GM20431 (cell line): ENCODE data around the gene PLA2G4D.

Experiments
- in situ Hi-C: fragments of 300-500 bp; cut with MseI, MboI; formaldehyde crosslinking; loops from one replicate; pipeline ENCODE4 v1.15.0; 2020; ENCODE audit warnings: low sequenced_read_pairs; ENCODE audit not compliant: unreplicated experiment

PLA2G4D gene

DNA sequence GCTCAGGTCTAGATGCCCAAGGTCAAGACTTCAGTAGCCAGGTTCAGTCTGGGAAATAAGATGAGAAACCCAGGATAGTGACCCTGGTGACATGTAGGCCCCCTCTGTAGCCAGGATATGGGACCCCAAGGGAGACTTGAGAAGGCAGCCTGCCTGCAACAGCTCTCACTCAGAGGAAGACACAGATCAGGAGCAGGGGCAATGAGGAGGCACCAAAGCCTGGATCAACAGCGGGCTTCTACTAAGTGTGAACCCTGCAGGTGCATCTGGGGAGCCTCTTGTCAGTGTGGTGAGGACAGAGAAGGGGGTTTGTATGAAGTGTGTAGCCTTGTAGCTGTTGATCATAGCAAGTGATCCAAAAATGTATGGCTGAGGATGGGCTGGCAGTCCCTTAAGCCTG lies 36.6 kb upstream of the PLA2G4D start:
- in situ Hi-C loops = loop anchor here (10.0 to 25.0 kb wide), 2 partner anchors 66 to 144 kb away; no protein-coding TSS in a partner anchor

DNA sequence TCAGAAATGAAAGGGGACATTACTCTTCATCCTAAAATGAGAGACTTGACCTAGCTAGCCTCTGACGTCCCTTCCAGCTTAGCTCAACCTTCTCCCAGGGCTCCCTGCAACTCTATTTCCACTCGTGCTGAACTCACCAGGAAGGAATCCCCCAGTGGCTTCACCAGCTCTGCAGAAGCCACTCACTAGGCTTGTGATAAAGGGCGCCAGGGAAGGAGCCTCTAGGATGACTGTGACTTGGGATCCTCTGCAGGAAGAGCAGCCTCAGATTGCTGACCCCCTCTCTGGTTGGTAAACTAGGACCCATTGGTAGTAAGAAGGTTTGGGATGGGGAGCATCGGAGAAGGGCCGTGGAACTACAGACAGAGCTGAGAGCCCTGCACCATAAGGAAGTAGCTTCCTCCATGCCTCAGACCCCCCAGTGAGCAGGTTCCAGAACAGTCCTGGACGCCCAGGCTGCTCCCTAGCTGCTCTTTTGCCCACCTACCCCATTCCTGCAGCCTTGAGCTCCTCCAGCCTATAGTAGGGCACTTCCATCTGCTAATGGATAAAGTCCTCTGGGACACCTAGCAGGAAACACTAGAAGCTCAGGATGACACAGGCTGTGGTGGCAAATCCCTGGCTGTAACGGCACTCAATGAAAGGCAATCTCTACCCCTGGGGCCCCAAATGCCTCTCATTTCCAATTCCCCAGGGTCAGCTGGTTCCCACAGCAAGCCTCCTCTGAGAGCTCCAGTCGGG lies 36.1 kb upstream of the PLA2G4D start:
- in situ Hi-C loops = loop anchor here (10.0 to 25.0 kb wide), 2 partner anchors 66 to 143 kb away; no protein-coding TSS in a partner anchor

DNA sequence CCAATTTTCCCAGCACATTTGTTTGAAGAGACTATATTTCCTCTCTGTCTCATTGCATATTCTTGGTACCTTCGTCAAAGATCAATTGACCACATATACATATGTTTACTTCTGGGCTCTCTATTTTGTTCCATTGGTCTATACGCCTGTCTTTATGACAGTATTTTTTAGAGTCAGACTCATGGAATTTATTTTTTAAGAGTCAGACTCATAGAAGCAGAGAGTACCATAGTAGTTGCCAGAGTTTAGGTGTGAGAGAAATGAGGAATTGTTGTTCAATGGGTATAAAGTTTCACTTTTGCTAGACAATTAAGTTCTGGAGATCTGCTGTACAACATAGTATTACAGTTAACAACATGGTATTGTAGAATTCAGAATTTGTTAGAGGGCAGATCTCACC lies 35.0 kb upstream of the PLA2G4D start:
- in situ Hi-C loops = loop anchor here (25.0 kb wide), 1 partner anchor 142 kb away; no protein-coding TSS in a partner anchor

DNA sequence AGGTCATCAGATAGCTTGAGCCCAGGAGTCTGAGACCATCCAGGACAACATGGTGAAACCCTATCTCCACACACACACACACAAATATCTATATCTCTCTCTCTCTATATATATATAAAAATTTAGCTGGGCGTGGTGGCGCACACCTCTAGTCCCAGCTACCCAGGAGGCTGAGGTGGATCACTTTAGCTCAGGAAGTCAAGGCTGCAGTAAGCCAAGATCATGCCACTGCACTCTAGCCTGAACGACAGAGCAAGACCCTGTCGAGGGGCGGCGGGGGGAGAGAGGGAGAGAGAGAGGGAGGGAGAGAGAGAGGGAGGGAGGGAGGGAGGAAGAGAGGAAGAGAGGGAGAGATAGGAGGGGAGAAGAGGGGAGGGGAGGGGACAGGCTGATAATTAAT lies 34.1 kb upstream of the PLA2G4D start:
- in situ Hi-C loops = loop anchor here (25.0 kb wide), 1 partner anchor 141 kb away; no protein-coding TSS in a partner anchor

DNA sequence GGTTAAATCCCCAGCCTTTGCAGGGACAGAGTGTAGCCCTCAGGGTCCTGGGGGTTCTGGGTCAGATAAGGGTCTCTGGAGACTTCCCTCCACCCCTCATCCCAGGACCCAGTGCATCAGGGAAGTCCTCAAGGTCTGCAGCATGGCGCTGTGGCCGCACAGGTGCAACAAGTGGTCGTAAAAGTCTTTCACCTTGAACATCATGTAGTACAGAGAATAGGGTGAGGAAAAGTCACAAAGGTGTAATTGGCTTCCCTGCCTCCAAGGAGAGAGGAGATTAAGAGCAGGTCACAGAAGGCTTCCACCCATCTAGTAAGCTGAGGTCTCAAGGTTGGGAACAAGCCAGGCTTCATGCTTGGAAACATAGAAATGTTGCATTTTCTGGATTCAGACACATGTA lies 29.2 kb upstream of the PLA2G4D start:
- in situ Hi-C loops = no loop called here

DNA sequence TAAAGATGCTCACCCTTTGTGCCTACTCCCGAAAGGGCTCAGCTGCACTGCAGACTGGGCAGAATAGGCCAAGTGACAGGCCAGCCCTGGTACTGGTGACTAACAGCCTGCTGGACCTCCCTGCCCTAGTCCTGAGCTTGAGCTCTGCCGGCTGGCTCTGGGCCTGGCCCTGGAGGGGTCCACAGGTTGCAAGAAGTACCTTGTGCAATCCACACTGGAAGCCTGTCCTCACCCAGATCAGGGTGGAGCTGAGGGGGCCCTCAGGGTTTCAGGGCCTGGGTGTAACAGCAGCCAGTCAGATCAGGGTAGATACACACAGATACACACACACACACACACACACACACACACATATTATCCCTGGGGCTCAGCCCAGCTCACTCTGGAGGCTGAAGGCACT lies 27.3 kb upstream of the PLA2G4D start:
- in situ Hi-C loops = no loop called here

DNA sequence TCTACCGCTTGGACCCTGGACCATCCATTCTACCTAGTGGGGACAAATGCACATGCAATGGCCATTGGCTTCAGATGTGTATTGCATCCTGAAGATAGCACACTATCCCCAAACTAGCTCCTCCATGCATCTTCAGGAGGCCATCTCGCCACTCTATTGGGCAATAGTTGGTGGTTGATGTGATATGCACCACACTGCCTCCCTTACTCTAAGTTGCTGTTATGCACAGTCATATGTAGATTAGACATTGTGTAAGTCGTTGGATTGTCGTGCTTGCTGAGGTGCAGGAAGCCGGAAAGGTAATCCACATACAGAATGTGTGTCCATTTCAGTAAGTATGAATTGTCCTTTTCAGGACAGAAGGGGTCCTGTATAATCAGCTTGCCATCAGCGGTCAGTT lies 26.7 kb upstream of the PLA2G4D start:
- in situ Hi-C loops = no loop called here

DNA sequence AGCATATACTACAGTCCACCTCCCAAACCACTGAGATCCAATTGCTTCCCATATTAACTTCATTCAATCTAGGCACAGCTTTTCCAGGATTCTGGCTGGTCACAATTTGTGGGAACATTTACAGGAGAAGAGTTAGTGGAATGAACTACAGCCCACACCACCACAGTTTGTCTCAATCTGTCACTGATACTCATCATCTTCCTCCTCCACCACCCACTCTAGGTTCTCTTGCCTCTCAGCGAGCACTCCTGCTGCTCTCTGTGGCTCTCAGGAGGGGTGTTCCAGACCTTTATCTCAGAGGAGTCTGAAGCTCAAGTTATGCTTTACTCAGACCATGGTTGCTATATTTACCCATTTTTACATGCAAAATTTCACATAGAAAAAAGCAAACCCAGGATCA lies 25.9 kb upstream of the PLA2G4D start:
- in situ Hi-C loops = no loop called here

DNA sequence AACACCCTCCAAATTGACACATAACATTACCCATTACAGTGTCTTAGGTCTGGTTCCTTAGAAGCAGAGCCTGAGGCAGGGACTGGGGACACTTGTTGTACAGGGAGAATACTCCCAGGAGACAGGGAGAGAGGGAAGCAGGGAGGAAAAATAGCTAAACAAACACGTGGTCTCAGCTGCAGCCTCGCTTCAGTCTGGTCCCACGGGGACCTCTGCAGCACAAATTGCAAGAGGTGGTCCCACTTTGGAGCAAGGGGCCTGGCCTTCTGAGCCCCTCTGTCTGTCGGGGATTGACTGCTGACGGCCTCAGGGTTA lies 25.0 kb upstream of the PLA2G4D start:
- in situ Hi-C loops = no loop called here

DNA sequence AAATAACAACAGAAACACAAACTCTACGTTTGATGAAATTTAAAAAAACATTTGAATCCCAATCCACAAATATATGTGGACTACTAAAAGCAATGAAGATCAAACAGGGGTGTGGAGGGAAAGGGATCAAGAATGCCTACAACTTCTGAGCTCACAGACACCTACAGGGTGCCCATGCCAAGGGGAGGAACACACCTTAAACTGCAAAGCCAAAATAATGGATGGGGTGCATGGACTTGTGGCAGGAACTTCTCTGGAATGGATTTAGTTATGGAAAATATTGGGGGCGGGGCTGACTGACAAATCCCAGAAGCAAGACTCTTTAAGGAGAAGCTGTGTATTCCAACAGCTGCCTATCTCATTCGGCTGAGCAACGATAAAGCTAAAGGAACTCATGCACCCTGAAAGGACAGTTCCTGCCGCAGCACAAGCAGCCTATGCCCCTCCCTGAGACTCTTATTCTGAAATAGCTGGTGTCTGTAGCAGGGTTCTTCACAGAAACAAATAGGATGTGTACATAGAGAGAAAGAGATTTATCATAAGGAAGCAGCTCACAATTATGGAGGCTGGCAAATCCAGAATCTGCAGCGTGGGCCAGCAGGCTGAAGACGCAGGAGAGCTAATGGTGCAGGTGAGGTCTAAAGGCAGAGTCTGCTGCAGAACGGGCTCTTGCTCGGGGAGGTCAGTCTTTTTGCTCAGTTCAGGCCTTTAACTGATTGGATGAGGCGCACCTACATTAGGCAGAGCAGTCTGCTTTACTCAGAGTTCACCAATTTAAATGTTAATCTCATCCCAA lies 24.5 kb upstream of the PLA2G4D start:
- in situ Hi-C loops = no loop called here

DNA sequence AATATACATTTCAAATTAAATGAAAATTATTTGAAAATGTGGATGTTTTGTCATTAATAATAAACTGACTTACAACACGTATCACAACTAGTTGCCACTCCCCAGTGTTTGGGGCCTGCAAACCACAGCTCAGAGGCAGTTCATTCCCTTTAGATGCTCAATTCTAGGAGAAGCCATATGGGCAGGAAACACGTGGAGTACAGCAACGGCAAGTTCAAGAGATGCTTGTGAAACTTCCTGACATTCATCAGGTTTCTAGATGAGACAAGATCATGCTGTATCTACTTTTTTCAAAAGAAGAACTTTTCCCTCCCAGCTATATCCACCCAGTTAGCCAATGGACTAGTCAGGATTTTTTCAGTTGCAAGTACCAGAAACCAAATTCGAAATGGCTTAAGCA lies 17.6 kb upstream of the PLA2G4D start:
- in situ Hi-C loops = no loop called here

DNA sequence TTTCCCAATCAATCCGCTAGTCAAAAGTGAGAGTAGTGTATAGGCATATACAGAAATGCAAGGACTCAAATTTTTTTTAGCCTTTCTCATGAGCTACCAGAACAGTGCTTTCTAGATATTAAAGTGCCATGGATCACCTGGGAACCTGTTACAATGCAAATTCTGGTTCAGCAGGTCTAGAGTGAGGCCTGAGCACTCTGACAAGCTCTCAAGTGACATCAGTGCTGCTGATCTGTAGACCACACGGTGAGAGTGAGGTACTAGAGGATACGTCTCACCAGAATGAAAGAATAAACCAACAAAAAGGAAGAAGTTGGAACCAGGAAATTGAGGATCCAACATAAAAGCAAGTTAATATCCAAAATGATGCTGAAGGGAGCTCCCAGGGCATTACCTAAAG lies 16.0 kb upstream of the PLA2G4D start:
- in situ Hi-C loops = no loop called here

DNA sequence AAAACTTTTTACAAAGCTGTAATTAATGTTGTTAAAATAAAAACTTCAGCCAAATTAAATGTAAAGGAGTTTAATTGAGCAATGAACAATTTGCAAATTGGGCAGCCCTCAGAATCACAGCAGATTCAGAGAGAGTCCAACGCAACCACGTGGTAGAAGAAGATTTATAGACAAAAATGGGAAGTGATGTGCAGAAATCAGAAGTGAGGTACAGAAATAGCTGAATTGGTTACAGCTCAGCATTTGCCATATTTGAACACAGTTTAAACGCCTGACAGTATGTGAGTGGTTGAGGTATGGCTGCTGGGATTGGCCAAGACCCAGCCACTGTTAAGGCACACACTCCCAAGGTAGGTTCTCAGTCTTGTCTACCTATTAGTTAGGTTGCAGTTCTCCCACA lies 14.4 kb upstream of the PLA2G4D start:
- in situ Hi-C loops = no loop called here

DNA sequence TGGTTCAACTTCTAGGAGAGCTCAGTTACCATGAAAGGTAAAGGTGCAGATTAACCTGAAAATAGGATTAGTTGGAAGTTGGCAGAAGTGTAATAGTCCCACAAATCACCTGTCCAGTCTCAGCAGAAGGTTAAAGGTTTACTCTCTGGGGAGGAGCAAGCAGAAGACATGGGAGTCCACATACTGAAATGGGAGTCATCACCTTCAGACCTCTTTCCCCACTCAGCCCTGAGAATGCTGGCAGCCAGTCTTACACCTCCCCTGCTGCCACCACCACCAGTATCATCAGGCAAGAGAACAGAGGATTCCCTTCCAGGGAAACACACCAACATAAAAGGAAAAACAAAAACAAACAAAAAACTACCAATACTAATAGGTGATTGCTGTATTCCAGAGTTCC lies 13.8 kb upstream of the PLA2G4D start:
- in situ Hi-C loops = no loop called here

DNA sequence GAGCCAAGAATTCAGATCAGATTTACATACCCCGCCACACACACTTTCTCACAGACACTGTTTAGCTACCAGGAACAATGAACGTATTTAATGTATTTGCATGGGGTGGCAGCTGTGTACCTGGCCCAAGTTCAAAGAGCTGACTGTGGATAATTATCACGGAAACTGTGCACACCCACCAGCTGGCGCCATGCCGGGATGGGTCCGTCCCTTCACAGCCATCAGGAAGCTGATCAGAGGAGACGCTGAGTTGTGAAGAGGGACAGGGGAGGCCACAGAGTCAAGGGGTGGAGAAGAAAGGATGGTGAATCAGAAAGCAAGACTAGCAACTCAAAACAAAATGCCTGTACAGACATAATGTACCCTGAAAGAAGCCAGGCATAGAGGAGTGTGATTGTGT lies 13.1 kb upstream of the PLA2G4D start:
- in situ Hi-C loops = no loop called here

DNA sequence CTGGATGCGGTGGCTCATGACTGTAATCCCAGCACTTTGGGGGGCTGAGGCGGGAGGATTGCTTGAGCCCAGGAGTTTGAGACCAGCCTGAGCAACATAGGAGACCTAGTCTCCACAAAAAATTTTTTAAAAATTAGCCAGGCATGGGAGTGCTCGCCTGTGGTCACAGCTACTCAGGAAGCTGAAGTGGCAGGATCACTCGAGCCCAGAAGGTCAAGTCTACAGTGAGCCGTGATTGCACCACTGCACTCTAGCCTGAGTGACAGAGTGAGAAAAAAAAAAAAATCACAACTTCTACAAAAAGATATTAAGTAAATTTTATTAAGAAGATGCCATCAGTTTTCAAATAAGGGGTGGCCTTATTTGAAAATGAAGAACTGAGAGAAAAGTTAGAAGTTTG lies 11.9 kb upstream of the PLA2G4D start:
- in situ Hi-C loops = no loop called here

DNA sequence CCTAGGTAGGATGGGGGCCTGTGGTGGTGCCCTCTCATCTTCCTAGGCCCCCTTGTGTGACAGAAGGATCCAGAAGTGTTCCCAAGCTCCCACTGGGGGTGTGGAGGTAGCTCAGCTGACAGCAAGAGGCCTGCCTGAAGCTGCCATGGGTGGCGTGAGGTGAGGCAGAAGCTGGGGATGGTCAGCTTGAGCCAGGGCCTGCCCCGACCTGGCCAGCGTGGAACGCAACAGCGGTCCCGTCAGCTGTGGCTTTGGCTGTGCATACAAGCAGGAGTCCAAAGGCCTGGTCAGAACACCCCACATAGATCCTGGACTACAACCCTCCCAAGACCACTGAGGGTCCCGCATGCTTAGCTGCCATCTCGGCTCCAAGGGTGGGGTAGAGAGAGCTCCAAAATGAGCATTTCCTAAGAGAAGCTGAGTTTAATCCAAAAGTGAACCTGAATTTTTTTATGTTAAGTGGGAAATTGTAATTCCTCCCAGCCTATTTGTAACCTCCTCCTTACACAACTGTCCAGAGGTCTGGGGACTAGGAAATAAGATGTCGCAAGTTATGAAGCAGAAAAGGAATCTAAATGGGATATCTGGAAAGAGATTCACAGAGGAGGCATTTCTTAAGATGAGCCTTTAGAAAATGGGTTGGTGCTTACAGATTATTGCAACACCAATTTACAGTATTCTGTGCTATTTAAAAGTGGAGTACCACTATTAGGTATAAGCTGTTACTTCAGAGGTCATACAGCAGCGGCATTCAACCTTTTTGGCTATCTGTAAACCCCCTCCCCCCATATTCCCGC lies 9.9 kb upstream of the PLA2G4D start:
- in situ Hi-C loops = no loop called here

DNA sequence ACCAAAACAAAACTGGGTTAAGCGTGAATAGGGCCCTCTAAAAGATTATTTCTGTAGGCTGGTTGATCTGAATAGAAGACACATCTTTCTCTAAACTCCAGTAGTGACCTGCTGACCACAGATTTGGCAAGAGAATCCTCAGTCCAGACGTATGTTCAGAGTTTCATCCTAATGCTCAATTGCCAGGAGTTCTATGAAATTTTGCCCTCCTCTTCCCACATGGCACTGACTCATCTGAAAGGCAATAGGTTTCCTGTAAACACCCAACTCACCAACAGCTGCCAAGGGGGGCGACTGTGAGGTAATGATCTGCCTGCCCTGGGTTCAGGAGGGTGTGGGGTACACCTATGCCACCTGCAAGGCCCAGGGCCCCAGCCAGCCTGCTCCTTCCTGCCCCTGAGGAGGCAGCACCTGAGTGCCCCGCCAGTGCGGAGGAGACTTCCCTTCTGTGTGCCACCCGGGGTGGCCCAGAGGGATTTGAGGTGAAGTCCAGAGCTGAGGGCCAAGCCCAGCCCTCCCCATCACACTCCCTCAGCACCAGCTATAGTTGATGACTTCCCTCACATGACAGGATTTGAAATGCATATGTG lies 8.4 kb upstream of the PLA2G4D start:
- in situ Hi-C loops = no loop called here

DNA sequence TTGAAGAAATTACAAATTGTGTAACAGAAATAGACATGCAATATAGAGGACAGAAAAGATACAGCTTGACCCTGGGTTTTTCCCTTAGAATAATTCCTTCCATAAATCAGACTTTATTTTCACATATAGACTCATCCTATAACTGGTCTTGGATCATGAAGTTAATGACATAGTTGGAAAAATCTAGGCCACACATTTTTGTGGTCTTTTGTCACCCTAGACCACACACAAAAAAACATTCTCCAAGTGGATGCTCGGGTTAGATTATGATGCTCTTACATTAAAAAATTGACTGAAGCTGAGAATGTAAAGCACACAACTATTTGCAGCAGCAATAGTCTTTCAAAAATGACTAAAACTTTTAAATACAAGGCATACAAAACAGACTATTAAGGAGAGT lies 7.5 kb upstream of the PLA2G4D start:
- in situ Hi-C loops = no loop called here

DNA sequence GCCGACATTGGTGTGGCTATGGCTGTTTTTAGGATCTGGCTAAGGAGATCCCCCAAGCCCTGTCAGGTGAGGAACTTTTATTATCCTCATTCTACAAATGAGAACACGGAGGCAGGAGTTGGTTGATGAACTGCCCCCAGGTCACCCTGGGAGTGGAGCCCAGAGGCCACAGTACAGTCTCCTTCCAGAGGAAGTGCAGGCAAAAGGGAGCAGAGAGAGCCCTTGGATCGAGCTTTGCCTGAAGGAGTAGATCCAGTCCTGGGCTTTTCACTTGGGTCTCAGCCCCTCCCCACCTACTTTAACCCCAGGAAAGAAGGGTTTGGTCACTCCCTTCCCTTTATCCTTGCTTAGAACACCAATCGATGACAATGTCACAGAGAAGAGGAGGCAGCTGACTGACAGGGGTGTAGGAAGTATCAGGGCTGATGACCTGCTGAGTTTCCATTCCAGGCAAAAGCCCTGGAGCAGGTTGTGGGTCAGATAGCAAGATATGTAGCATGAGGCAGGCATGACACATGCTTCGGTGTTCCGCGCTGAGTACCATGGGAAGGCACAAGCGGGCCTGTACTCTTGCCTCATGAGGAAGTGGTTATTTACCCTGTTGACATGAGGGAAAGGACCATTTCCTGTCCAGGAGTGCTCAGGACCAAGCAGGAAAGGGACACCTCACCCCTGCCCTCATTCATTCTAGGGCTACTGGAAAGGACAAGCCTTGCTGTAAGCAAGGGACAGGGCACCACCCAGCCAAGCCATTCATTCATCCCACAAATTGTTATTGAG lies 5.8 kb upstream of the PLA2G4D start:
- in situ Hi-C loops = no loop called here
